Measurements from ENCODE around the gene C1orf115.

DNA sequence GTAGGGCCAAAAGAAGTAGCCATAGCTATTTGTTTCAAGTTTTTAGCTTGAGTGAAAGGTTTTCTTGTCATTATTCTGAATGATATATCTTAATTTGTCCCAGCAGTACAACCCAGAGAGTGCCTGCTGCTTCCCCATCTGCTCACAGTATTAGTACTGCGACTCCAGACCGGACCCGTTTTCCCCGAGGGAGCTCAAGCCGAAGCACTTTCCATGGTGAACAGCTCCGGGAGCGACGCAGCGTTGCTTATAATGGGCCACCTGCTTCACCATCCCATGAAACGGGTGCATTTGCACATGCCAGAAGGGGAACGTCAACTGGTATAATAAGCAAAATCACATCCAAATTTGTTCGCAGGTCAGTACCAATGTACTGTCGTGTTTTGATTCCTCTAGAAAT is 37.2 kb upstream of the C1orf115 start:
- TF ChIP-seq REST (IDR thresholded peaks at IDR 0.05; ENCODE audit: insufficient read depth in 1 of 2, low read depth in 2 of 2, low read length in 2 of 2) (no peak), TAF1 (IDR thresholded peaks at IDR 0.05; ENCODE audit: borderline replicate concordance, insufficient read depth, low read length) (no peak), POLR2AphosphoS5 (IDR thresholded peaks at IDR 0.05; ENCODE audit: low read depth, low read length) (no peak), FOXP2 (optimal IDR thresholded peaks at IDR 0.05; ENCODE audit: borderline replicate concordance, extremely low read depth, extremely low read length, insufficient read depth) (no peak), SIN3A (IDR thresholded peaks at IDR 0.05; ENCODE audit: borderline replicate concordance, insufficient read depth, low read length) (no peak)

Data from PFSK-1 (cell line).